ENCODE data around the gene CNKSR3. TPM values are rescaled to one million over a fixed set of nuclear protein-coding genes. Genes with fewer than 3 reads are reported as not detected.

The CNKSR3 gene
- total RNA-seq, 2 donors from 2014 or later, result 5.9 to 8.0 TPM

DNA sequence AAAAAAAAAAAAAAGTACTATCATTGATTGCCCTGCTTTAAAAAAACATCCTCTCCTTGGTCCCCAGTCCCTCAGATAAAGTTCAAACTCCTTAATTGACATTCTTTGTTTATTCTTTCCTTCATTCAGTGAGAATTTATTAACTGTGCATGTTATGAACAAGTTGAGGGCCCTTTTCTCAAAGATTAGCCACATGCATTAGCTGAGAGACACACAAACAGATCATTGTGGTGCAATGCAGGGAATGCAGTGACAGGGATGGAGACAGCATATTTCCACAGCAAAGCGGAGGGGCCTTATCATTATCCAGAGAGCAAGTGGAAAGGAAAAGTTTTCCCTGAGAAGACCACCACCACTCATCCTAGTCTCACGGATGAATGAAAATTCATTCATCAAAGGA is 132.0 kb downstream of the CNKSR3 start:
- 100% methylated on average over 2 of the region's 2 CpGs for WGBS, 2 experiments (ENCODE audit: insufficient coverage in 1 of 2, insufficient read length in 1 of 2)
- no peaks in the 10 kb centered on the region for H3K27me3 ChIP-seq (ENCODE audit: control insufficient read depth, insufficient read depth, low read length, poor library complexity, severe bottlenecking)
- no peaks in the 10 kb centered on the region for H3K36me3 Mint-ChIP-seq (ENCODE audit: low read depth)
- H3K27me3 Mint-ChIP-seq (ENCODE audit: insufficient read depth), result no peaks in the 10 kb centered on the region
- H3K4me1 ChIP-seq (ENCODE audit: control insufficient read depth, insufficient read depth, low read length), result no peaks in the 10 kb centered on the region
- H3K9me3 ChIP-seq (ENCODE audit: control insufficient read depth, low read length), result no peaks in the 10 kb centered on the region
- H3K27ac Mint-ChIP-seq, result no peak overlapping the region
- no peaks in the 10 kb centered on the region for H3K36me3 ChIP-seq (ENCODE audit: control insufficient read depth, insufficient read depth, low read length)
- H3K4me1 Mint-ChIP-seq, result peaks cover 2% of the 10 kb centered on the region
- TF ChIP-seq, protein P1, sequence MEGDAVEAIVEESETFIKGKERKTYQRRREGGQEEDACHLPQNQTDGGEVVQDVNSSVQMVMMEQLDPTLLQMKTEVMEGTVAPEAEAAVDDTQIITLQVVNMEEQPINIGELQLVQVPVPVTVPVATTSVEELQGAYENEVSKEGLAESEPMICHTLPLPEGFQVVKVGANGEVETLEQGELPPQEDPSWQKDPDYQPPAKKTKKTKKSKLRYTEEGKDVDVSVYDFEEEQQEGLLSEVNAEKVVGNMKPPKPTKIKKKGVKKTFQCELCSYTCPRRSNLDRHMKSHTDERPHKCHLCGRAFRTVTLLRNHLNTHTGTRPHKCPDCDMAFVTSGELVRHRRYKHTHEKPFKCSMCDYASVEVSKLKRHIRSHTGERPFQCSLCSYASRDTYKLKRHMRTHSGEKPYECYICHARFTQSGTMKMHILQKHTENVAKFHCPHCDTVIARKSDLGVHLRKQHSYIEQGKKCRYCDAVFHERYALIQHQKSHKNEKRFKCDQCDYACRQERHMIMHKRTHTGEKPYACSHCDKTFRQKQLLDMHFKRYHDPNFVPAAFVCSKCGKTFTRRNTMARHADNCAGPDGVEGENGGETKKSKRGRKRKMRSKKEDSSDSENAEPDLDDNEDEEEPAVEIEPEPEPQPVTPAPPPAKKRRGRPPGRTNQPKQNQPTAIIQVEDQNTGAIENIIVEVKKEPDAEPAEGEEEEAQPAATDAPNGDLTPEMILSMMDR (conservative IDR thresholded peaks at IDR 0.05), result no peak
- H3K4me3 Mint-ChIP-seq, result no peak overlapping the region
- no peak overlapping the region for H3K4me3 ChIP-seq (ENCODE audit: low read length)
- peaks cover 3% of the 10 kb centered on the region for H3K9me3 Mint-ChIP-seq
- H3K9ac ChIP-seq (ENCODE audit: extremely low read depth, low read length, poor library complexity, severe bottlenecking), result no peak overlapping the region
- no peak overlapping the region for H3K27ac ChIP-seq (ENCODE audit: low read depth, low read length)
- no peak for DNase-seq

DNA sequence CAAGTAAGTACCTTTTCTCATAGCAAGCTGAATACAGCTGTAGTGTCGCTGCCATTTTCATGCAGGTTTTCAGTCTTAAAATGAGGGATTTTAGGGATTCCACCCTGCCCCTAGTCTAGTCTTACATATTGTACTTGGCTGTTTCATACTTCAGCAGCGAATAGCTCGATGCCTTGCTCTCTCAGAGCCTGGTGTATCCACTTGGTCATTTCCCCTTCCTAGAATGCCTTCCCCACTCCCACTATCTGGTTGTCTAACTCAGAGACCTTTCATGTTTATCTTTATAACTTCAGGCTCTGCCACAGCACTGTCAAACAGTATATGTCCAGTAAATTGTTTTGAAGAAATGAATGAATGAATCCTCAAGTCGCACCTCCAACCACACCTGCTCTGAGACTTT is 132.8 kb downstream of the CNKSR3 start:
- H3K9me3 Mint-ChIP-seq, result no peaks in the 10 kb centered on the region

DNA sequence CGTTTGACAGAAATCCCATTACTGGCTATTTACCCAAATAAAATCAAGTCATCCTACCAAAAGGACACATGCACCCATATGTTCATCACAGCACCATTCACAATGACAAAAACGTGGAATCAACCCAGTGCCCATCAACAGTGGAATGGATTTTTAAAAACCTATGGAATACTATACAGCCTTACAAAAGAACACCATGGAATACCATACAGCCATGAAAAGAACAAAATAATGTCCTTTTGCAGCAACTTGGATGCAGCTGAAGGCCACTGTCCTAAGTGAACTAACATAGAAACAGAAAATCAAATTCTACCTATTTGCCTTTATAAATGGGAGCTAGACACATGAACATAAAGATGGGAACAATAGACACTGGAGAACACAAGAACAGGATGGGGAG is 136.5 kb downstream of the CNKSR3 start:
- H3K27ac Mint-ChIP-seq, result no peak overlapping the region
- TF ChIP-seq, protein P1 (conservative IDR thresholded peaks at IDR 0.05), result no peak
- no peaks in the 10 kb centered on the region for H3K36me3 ChIP-seq (ENCODE audit: control insufficient read depth, insufficient read depth, low read length)

More for the DNA sequence above, 132.8 kb downstream of the CNKSR3 start:
- Histone ChIP-seq H3K9me3 (ENCODE audit: control insufficient read depth, low read length) (no peaks in the 10 kb centered on the region), H3K4me3 (ENCODE audit: low read length) (no peak overlapping the region), H3K4me1 (ENCODE audit: control insufficient read depth, insufficient read depth, low read length) (no peaks in the 10 kb centered on the region), H3K9ac (ENCODE audit: extremely low read depth, low read length, poor library complexity, severe bottlenecking) (no peak overlapping the region), H3K27ac (ENCODE audit: low read depth, low read length) (no peak overlapping the region), H3K27me3 (ENCODE audit: control insufficient read depth, insufficient read depth, low read length, poor library complexity, severe bottlenecking) (no peaks in the 10 kb centered on the region), H3K36me3 (ENCODE audit: control insufficient read depth, insufficient read depth, low read length) (no peaks in the 10 kb centered on the region)
- Mint-ChIP-seq H3K4me1 (peaks cover 2% of the 10 kb centered on the region), H3K4me3 (no peak overlapping the region), H3K36me3 (ENCODE audit: low read depth) (no peaks in the 10 kb centered on the region), H3K27ac (no peak overlapping the region), H3K27me3 (ENCODE audit: insufficient read depth) (no peaks in the 10 kb centered on the region)
- TF ChIP-seq, protein P1 (conservative IDR thresholded peaks at IDR 0.05), result no peak
- no peak for DNase-seq
- 95 to 100% methylated on average over 3 to 4 of the region's 4 CpGs for WGBS, 2 experiments (ENCODE audit: insufficient coverage in 1 of 2, insufficient read length in 1 of 2)

More for the DNA sequence above, 136.5 kb downstream of the CNKSR3 start:
- H3K27me3 Mint-ChIP-seq (ENCODE audit: insufficient read depth), result no peaks in the 10 kb centered on the region
- no peak overlapping the region for H3K4me3 Mint-ChIP-seq
- no peak overlapping the region for H3K9ac ChIP-seq (ENCODE audit: extremely low read depth, low read length, poor library complexity, severe bottlenecking)
- WGBS, 2 experiments (ENCODE audit: insufficient coverage in 1 of 2, insufficient read length in 1 of 2), result 88% methylated on average over 2 of the region's 2 CpGs; no CpG with 5 or more reads in 1 of the 2 experiments
- H3K4me1 ChIP-seq (ENCODE audit: control insufficient read depth, insufficient read depth, low read length), result no peaks in the 10 kb centered on the region
- H3K9me3 Mint-ChIP-seq, result no peaks in the 10 kb centered on the region
- no peaks in the 10 kb centered on the region for H3K36me3 Mint-ChIP-seq (ENCODE audit: low read depth)
- no peaks in the 10 kb centered on the region for H3K27me3 ChIP-seq (ENCODE audit: control insufficient read depth, insufficient read depth, low read length, poor library complexity, severe bottlenecking)
- H3K4me1 Mint-ChIP-seq, result no peaks in the 10 kb centered on the region
- no peak overlapping the region for H3K4me3 ChIP-seq (ENCODE audit: low read length)
- no peak for DNase-seq
- no peak overlapping the region for H3K27ac ChIP-seq (ENCODE audit: low read depth, low read length)
- H3K9me3 ChIP-seq (ENCODE audit: control insufficient read depth, low read length), result no peaks in the 10 kb centered on the region

All from endodermal cell (in vitro differentiated cells).